Activated CD4-positive, alpha-beta T cell treated with anti-CD3 and anti-CD28 coated beads, Interleukin-2, Interleukin-4, amounts not matched to agents 100 ng/mL and 50 ng/mL, durations not matched to agents 16 hours and 8 hours (primary cell): ENCODE measurements around the gene GLIS1.

Experiments used
- DNase-seq: peaks from one replicate; pipeline ENCODE4 v3.0.0-alpha.2; 2020; ENCODE audit warnings: low spot score

GLIS1 gene

DNA sequence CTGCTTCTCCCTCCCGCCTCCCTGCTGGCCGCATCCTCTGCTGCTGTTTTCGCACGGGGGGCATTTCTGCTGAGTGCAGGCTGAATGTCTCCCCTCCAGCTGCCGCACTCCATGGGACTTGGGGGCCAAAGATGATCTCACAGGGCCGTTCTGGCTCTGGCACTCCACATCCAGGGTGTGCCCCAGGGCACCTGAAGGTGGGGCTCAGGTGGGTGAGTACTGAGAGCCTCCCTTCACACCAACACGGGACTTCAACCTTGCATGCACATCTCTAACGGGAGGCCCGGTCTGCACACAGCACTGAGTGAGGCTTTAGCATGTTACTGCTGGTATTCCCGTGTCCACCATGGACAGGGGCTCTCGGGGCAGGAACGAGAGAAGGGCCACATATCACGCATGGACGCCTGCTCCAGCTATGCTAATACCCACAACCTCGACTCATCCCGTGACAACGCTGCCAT is 190.9 kb downstream of the GLIS1 start:
- DNase-seq, result no peak

GRCh38 chr1:53547231-53547790 is 191.7 kb downstream of the GLIS1 start:
- DNase-seq, result no peak

DNA sequence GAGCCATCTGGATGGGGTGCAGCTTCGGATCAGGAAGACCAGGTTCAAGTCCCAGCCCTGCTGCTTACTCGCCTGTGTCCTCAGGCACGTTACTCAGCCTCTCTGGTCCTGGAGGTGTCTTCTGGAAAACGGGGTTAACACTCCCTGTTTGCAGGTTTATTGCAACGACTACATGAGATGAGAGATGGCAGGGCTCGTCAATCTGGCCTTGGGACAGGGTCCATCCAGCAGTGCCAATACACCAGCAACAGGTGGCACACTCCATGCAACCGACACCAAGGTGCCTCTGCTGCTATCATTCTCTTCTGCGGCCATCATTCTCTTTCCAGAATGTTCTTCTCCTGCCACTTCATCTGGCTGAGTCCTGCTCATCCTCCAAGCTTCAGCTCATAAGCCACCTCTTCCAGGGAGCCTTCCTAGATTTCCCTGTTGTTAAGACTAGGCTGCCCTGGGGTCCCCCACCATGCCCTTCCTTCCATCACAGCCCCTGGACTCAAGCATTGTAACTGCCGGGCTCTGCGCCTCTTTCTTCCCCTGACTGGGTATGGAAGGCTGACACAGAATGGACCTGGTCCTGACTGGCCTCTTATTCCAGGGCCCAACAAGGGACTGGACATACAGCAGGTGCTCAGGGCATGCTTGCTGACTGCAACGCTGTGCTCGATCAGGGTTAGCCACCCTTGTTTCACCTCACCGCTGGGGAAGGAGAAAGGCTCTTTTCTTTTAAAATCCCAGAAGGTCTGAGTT is 192.4 kb downstream of the GLIS1 start:
- DNase-seq, result no peak

- no peak for DNase-seq
Measured at GRCh38 chr1:53545663-53546408, 193.1 kb downstream of the GLIS1 start.

DNA sequence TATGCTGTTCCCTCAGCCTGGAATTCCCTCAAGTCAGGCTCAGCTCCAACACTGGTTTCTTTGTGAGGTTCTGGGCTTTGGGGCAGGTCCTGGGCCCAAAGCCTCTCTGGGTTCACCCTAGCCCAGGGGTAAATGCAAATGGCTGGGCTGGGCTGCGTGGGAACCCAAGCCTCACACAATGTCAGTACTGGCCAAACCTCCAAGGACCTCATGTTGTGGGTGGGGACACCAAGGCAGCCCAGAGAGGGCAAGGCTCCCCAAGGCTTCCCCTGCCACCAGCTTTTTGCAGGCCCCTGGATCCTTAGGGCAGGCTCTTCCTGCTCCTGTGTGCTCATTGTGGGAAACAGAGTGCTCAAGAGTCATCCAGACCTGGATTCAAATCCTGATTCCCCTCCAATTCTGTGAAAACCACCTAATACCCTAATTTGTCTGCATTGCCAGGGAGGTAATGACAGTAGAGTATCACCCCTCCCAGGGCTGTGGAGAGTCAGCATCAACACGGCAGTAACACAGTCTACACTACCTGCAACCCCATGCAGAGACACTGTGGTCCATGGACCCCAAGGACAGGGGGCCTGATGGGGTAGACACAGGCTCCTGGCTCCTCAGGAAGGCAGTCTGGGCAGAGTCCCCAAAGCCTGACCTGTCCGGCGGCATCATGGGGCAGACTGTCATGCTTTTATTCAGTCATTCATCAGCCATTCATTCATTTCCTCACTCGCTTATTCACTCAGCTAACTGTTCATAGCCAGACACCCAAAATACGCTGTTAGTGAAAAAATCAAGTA is 194.0 kb downstream of the GLIS1 start:
- DNase-seq, result no peak

DNA sequence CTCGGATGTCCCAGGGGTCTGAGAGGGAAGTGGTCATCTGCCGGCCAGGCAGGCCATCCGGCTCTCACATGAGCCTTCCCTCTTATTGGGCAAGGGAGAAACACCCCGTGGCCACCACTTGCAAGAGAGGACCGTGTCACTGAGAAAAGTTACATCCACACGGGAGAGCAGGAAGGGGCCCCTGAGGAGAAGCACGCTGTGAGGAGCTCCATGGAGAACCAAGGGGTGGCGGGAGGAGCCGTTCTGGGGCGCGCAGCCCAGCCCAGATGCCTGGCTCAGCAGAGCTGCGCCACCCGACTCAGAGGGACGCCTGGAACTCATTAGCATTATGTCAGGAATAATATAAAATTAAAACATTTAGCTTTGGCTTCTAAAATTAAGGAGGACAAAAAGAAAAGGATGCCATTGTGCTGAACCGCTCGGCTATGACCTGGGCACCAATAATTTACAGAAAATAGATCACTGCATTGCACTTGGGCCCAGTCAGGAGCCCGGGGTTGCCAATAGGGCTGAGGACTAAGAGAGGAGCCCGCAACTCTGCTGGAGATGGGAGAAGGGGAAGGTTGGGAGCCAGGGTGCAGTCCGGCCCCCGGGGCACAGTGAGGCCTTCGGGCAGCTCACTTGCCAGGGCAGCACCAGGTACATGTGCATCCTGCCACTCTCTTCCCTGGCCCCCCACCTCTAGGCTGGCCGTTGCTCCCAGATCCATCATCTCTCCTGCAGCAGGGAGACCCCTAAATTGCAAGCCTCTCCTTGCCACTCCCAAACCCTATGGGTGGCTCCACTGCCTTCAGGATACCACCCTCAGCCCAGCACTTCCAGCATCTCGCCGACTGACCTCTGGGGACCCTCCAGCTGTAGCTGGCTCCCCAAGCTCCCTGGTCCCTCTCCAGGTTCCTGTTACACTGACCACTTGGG is 194.9 kb downstream of the GLIS1 start:
- no peak for DNase-seq

DNA sequence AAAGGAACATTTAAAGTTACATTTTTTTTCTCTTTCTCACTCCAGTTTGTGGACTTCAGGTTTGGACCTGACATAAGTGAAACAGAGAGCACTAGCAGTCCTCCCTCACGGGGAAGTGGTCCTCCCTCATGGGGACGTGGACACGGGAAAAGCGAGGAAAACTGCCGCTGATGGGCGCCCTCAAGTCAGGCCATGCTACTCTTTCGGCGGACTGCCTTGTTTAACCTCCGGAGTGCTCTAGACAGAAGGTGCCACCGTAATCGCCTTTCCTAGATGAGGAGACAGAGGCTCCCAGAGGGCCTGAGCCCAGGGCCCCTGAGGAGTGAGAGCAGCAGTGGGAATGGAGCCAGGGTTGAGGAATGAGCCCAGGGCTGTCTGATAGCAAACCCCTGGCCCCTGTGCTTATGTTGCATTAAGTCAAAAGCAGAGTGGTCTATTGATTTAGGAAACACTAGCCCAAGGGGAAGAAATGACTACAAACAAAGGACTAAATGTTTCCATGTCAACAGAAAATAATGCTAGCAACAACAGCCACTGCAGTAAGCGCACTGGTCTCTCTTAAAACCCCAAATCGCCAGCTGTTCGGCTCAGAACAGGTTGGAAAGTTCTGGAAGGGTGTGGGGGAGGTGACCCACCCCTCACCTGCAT is 195.7 kb downstream of the GLIS1 start:
- no peak for DNase-seq

GRCh38 chr1:53542551-53542950 is 196.4 kb downstream of the GLIS1 start:
- DNase-seq, result no peak

DNA sequence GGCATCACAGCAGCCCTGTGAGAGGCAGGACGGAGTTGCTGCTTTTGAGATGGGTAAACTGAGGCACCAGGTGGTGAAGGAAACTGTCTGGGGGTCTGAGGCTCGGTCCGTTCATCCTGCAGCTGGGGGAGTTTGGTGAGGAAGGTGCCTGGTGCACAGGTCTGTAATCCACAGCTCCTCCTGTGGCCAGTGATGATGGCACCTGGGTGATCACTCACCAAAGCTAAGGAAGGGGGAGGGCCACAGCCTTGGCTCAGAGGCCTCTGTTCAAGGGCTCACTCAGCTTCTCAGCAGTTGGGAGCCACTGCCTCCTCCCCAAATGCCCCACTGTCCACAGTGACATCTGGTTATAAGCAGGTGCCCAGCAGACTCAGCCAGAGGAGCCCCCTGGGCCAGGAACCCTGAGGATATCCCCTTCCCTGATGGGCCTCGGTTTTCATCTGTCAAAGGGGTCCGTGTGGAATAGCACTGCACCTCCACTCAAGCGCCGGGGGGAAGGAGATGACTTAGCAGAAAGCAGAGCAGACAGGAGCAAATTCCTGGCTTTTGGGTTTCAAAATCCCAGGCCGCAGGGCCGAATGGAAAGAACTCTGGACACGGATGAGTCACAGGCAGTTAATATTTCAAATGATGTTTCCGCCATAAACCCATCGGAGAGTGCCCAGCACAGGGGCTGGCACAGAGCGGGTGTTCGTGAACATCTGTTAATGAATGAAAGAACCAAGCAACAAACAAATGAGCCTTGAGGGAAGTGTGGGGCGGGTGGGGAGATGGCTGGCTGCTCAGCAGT is 197.0 kb downstream of the GLIS1 start:
- DNase-seq, result no peak

- no peak for DNase-seq
Measured at GRCh38 chr1:53541263-53541625, 197.7 kb downstream of the GLIS1 start.

DNA sequence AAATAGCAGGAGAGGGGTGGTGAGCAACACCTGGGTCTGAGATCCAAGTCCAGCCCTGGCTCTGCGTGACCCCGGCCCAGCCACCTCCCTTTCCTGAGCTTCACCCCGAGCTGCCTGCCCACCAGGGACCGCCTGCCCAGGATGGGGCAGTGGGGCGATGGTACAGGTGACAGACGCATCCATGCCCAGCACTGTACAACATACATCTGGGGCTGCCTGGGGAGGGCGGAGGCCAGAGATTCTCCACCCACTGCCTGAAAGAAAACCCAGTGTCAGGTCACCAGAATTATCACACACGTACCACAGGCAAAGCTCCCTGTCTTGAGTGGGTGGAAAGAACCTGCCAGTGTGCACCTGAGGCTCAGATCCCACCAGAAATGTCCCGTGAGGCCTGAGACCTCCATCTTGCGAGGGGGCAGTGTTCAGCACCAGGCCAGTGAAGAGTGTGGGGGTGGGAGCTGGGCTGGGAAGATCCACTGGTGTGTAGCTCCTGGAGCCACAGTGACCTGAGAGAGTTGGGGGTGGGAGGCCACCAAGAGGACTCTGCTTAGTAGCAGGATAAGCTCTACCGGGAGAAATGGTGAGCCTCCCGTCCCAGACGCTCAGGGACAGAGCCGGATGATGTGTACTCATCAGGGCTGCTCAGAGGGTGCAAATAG is 198.2 kb downstream of the GLIS1 start:
- DNase-seq, result no peak

DNA sequence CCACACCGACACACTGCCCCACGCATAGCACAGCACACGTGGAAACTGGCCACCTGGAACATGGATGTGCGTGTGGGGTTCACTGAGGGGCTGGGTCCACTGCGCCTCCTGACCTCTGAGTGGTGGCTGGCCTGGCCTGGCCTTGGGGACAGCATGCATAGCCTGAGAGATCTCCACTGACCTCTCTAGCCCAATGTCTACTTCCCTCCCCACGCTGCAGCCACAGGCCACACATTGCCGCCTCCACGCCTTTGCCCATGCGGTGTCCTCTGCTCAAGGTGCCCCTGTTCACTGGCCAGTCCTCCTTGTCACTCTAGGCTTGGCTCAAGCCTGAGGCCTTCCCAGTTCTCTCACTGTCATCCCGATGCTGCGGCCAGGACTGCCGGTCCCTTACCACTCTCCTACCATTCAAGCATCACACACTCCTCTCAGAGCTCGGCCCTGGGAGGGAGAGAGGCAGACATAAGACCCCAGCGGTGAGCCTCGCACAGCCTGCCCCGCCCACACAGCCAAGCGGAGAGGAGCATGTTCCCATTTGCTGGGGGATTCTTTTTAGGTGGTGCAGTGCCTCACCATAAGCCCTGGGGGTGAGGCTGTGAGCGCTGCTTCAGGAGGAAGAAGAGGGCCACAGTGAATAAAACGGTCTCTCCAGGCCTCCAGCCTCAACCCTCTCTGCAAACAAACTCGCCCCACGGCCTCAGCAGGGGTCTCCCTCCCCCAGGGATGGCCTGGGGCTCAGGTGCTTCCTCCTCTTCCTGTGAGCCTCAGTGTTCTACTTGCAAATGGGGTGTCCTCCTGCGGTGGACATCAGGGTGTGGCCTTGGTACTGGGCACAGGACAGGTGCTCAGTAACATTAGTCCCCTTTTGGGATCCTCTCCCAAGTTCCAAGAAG is 199.0 kb downstream of the GLIS1 start:
- DNase-seq, result no peak

DNA sequence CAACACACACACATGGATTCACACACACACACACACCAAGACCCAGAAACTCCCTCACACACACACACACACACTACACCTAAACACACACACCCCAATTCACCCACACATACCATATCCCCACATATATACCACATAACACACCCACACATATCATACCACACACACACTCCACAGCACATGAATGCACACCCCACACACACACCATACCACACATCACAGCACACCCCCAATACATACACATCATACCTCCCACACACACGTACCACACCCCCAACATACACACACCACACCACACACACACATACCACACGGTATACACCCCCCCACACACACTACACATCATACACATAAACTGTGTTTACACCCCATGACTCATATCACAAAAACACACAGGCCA is 199.7 kb downstream of the GLIS1 start:
- no peak for DNase-seq

DNA sequence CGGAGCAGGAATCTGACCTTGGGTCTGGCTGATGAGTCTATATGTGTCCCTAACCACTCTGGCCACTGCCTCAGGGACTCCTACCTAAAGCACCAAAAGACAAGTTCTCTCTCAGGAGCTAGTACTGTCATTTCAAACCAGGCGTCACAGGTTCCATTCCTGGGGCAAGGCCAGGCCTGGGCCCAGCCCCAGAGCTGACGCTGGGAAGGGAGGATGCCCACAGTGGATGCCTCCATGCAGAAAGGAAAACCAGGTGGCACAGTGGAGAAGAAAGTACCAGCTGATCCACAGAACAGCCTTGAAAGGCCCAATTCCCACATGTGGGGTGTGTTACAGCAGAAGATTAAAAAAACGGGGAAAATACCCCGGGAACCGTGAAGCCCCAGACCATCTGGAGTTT is 202.4 kb downstream of the GLIS1 start:
- no peak for DNase-seq

DNA sequence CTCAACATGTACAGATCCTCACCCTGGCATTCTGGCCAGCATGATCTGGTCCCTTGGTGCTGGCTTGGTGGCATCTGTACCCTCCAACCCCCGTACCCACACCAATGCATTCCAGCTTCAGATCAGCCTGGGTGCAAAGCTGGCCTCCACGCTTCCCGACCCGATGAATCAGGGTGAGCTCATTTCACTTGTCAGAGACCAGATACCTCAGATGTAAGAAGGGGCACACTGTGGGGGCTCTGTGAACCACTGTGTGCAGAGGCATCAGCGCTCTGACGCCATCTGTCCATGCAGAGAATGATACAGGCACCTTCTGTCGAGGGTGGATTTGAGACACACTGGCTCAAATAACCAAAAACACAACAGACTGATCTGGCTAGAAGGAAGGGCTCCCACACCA is 203.1 kb downstream of the GLIS1 start:
- no peak for DNase-seq

DNA sequence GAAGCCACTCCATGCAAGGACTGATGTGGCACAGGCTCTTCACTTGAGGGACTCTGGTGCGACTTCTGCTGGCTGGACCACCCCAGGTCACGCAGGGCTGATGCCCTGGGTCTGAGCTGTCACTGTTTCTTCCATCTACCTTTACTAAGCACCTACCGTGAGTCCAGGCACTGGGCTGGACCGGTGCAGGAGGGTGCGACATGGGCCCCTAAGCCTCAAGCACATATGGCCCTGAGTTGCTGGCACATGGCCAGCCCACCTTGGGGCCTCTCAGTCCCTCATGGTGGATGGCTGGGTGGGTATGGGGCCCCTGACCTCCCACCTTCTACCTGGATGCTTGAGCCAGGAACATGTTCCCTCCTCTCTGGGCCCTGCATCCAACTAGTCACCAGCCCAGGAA is 203.7 kb downstream of the GLIS1 start:
- DNase-seq, result no peak

GRCh38 chr1:53532912-53533311 is 206.1 kb downstream of the GLIS1 start:
- no peak for DNase-seq

GRCh38 chr1:53532377-53532776 is 206.6 kb downstream of the GLIS1 start:
- DNase-seq, result no peak

DNA sequence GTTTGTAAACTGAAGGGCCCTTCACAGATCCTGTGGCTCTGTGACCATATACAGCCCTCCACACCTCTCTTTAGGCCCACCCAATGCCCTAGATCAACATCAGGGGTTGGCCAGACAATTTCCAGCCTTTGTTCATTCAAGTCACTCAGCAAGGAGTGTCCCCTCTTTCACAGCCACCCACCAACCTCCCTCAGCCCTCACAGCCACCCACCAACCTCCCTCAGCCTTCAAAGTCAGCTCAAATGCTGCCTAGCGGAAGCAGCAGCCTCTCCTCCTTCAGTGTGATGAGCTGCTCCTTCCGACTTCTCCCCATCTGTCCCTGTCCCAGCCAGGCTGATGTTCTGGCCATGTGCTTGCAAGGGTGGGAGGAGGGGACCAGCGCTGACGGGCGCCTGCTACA is 208.4 kb downstream of the GLIS1 start:
- no peak for DNase-seq
